Spleen (tissue), 7 donors: ENCODE data around the gene ALDH3A2.

Source experiments
- CTCF ChIP-seq, 11 experiments: fragments of 200-600 bp in 7 of 11; fragments of 450-650 bp in 4 of 11; sonication (generic) in 4 of 11; IDR thresholded peaks in 8 of 11; conservative IDR thresholded peaks in 3 of 11; 1 replicate in 7 of 11; 2 replicates in 4 of 11; pipeline versions ENCODE4 v1.4.0 to v1.8.0; 2016 to 2021; ENCODE audit warnings: antibody characterized with exemption in 11 of 11, inconsistent platforms in 4 of 11, mild to moderate bottlenecking in 1 of 11
- POLR2A ChIP-seq, 3 donors: fragments of 450-650 bp; IDR thresholded peaks; one replicate each; pipeline ENCODE4 v1.5.1; 2017; ENCODE audit warnings: antibody characterized with exemption in 3 of 3, mild to moderate bottlenecking in 1 of 3
- donor health status: DM: no; HTN: no; CAD: no; lungs with moderate emphysema.
- donor health status: DM: no; HTN: no; CAD: no.
- donor health status: DM: no; HTN: no; CAD: no.

GRCh38 chr17:19618015-19618414 is 30.5 kb upstream of the ALDH3A2 start:
- TF ChIP-seq CTCF (IDR thresholded peaks at IDR 0.05 in 8 of 11, conservative IDR thresholded peaks at IDR 0.05 in 3 of 11) (no peak), POLR2A (IDR thresholded peaks at IDR 0.05) (no peak)
